Hepatocyte (in vitro differentiated cells): ENCODE results near the gene CTNNA2.

ENCODE experiments used
- EZH2 ChIP-seq: fragments of 200-600 bp; sonication (generic); IDR thresholded peaks from 2 replicates; pipeline ENCODE4 v1.6.1; 2016; ENCODE audit warnings: antibody characterized with exemption, mild to moderate bottlenecking, borderline replicate concordance
- EZH2phosphoT487 ChIP-seq: fragments of 200-600 bp; sonication (generic); IDR thresholded peaks from one replicate; pipeline ENCODE4 v1.6.1; 2018; ENCODE audit warnings: antibody characterized with exemption, mild to moderate bottlenecking, low read depth, moderate library complexity; ENCODE audit not compliant: unreplicated experiment, severe bottlenecking
- TF ChIP-seq, protein P1 (sequence below): fragments of 200-600 bp; sonication (generic); IDR thresholded peaks from 2 replicates; pipeline ENCODE4 v1.5.1; 2016; ENCODE audit warnings: antibody characterized with exemption, mild to moderate bottlenecking; ENCODE audit not compliant: poor library complexity

- TF ChIP-seq, protein P1, sequence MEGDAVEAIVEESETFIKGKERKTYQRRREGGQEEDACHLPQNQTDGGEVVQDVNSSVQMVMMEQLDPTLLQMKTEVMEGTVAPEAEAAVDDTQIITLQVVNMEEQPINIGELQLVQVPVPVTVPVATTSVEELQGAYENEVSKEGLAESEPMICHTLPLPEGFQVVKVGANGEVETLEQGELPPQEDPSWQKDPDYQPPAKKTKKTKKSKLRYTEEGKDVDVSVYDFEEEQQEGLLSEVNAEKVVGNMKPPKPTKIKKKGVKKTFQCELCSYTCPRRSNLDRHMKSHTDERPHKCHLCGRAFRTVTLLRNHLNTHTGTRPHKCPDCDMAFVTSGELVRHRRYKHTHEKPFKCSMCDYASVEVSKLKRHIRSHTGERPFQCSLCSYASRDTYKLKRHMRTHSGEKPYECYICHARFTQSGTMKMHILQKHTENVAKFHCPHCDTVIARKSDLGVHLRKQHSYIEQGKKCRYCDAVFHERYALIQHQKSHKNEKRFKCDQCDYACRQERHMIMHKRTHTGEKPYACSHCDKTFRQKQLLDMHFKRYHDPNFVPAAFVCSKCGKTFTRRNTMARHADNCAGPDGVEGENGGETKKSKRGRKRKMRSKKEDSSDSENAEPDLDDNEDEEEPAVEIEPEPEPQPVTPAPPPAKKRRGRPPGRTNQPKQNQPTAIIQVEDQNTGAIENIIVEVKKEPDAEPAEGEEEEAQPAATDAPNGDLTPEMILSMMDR, result no peak
- TF ChIP-seq EZH2phosphoT487 (no peak), EZH2 (no peak)
Observed at GRCh38 chr2:79511320-79511951, 1.4 kb upstream of the CTNNA2 start.
